Colon (tissue), 2 donors: ENCODE data around the gene TRIM40.
"Not testable (repeated sequence)": the region's sequence is repeated elsewhere in the genome, so short reads cannot be mapped to it uniquely, and the experiment has no call there.

Source experiments
- FAIRE-seq: peaks from 2 replicates; lab custom pipeline; 2012; peaks lifted over from hg19 to GRCh38; lab: Jason Lieb, UNC
- donor health status: control.
- donor health status: control.

TRIM40 gene

GRCh38 chr6:30163918-30164654 lies 28.1 kb downstream of the TRIM40 start:
- FAIRE-seq: no peak

GRCh38 chr6:30164714-30165113 lies 28.8 kb downstream of the TRIM40 start:
- no peak for FAIRE-seq

GRCh38 chr6:30165238-30165637 lies 29.3 kb downstream of the TRIM40 start:
- not testable (repeated sequence) for FAIRE-seq

- no peak for FAIRE-seq
Measured at GRCh38 chr6:30167101-30167500, 31.2 kb downstream of the TRIM40 start.

GRCh38 chr6:30168741-30169140 lies 32.8 kb downstream of the TRIM40 start:
- FAIRE-seq: no peak

- no peak for FAIRE-seq
Measured at GRCh38 chr6:30169658-30170614, 34.0 kb downstream of the TRIM40 start.

- FAIRE-seq: no peak
Measured at GRCh38 chr6:30171677-30172471, 35.9 kb downstream of the TRIM40 start.

- FAIRE-seq: no peak
Measured at GRCh38 chr6:30172681-30173080, 36.7 kb downstream of the TRIM40 start.

- FAIRE-seq: no peak
Measured at GRCh38 chr6:30175765-30176164, 39.8 kb downstream of the TRIM40 start.

- no peak for FAIRE-seq
Measured at GRCh38 chr6:30178837-30179236, 42.9 kb downstream of the TRIM40 start.

GRCh38 chr6:30180145-30180544 lies 44.2 kb downstream of the TRIM40 start:
- no peak for FAIRE-seq

- FAIRE-seq: no peak
Measured at GRCh38 chr6:30184417-30185031, 48.6 kb downstream of the TRIM40 start.

- FAIRE-seq: no peak
Measured at GRCh38 chr6:30185846-30186484, 50.0 kb downstream of the TRIM40 start.

GRCh38 chr6:30188541-30188940 lies 52.6 kb downstream of the TRIM40 start:
- no peak for FAIRE-seq

- FAIRE-seq: no peak
Measured at GRCh38 chr6:30192076-30192475, 56.1 kb downstream of the TRIM40 start.

- no peak for FAIRE-seq
Measured at GRCh38 chr6:30194797-30195690, 59.1 kb downstream of the TRIM40 start.

GRCh38 chr6:30195951-30196350 lies 60.0 kb downstream of the TRIM40 start:
- no peak for FAIRE-seq

- no peak for FAIRE-seq
Measured at GRCh38 chr6:30196376-30196775, 60.4 kb downstream of the TRIM40 start.
